ENCODE measurements around the gene STARD6.
"Not testable (repeated sequence)": the region's sequence is repeated elsewhere in the genome, so short reads cannot be mapped to it uniquely, and the experiment has no call there.

Gene STARD6

GRCh38 chr18:54338230-54338629 is 19.4 kb downstream of the STARD6 start:
- no peak for DNase-seq (ENCODE audit: low spot score)

GRCh38 chr18:54335638-54336173 is 22.0 kb downstream of the STARD6 start:
- no peak for DNase-seq (ENCODE audit: low spot score)

GRCh38 chr18:54330768-54331548 is 26.7 kb downstream of the STARD6 start:
- no peak for DNase-seq (ENCODE audit: low spot score)

GRCh38 chr18:54329787-54330186 is 27.9 kb downstream of the STARD6 start:
- DNase-seq (ENCODE audit: low spot score), result no peak

GRCh38 chr18:54327818-54328217 is 29.8 kb downstream of the STARD6 start:
- DNase-seq (ENCODE audit: low spot score), result no peak

- no peak for DNase-seq (ENCODE audit: low spot score)
Observed at GRCh38 chr18:54323970-54324369, 33.7 kb downstream of the STARD6 start.

GRCh38 chr18:54323561-54323960 is 34.1 kb downstream of the STARD6 start:
- DNase-seq (ENCODE audit: low spot score), result no peak

- no peak for DNase-seq (ENCODE audit: low spot score)
Observed at GRCh38 chr18:54316071-54316820, 41.4 kb downstream of the STARD6 start.

GRCh38 chr18:54309564-54309963 is 48.1 kb downstream of the STARD6 start:
- DNase-seq (ENCODE audit: low spot score), result not testable (repeated sequence)

- DNase-seq (ENCODE audit: low spot score), result no peak
Observed at GRCh38 chr18:54303408-54303807, 54.2 kb downstream of the STARD6 start.

GRCh38 chr18:54298991-54299390 is 58.7 kb downstream of the STARD6 start:
- DNase-seq (ENCODE audit: low spot score), result not testable (repeated sequence)

GRCh38 chr18:54296062-54296461 is 61.6 kb downstream of the STARD6 start:
- no peak for DNase-seq (ENCODE audit: low spot score)

GRCh38 chr18:54294274-54294673 is 63.4 kb downstream of the STARD6 start:
- DNase-seq (ENCODE audit: low spot score), result no peak

- DNase-seq (ENCODE audit: low spot score), result no peak
Observed at GRCh38 chr18:54284981-54285785, 72.5 kb downstream of the STARD6 start.

GRCh38 chr18:54284535-54284934 is 73.1 kb downstream of the STARD6 start:
- DNase-seq (ENCODE audit: low spot score), result no peak

GRCh38 chr18:54280220-54280569 is 77.5 kb downstream of the STARD6 start:
- no peak for DNase-seq (ENCODE audit: low spot score)

GRCh38 chr18:54279477-54280219 is 78.0 kb downstream of the STARD6 start:
- DNase-seq (ENCODE audit: low spot score), result no peak

- DNase-seq (ENCODE audit: low spot score), result no peak
Observed at GRCh38 chr18:54278615-54279014, 79.0 kb downstream of the STARD6 start.

GRCh38 chr18:54277899-54278298 is 79.8 kb downstream of the STARD6 start:
- no peak for DNase-seq (ENCODE audit: low spot score)

All from SK-N-DZ (cell line).